LNCAP (cell line): ENCODE results near the gene SLC35G6.

Experiments
- TF ChIP-seq, protein P1 (sequence below): fragments of 450-650 bp; IDR thresholded peaks from 2 replicates; pipeline ENCODE4 v1.5.1; 2017; ENCODE audit warnings: mild to moderate bottlenecking

SLC35G6 gene

DNA sequence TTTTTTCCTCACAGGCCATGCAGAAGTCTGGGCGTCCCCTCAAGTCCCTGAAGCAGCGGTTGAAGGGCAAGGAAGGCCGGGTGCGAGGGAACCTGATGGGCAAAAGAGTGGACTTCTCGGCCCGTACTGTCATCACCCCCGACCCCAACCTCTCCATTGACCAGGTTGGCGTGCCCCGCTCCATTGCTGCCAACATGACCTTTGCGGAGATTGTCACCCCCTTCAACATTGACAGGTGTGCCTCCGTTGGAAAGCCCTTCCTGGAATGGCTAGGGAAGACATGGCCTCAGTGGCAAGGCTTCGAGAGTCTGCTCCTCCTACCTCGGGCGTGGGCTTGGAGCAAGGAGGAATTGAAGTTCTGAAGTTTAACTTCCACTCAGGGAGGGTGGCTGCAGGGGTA lies 16.4 kb downstream of the SLC35G6 start:
- TF ChIP-seq, protein P1, sequence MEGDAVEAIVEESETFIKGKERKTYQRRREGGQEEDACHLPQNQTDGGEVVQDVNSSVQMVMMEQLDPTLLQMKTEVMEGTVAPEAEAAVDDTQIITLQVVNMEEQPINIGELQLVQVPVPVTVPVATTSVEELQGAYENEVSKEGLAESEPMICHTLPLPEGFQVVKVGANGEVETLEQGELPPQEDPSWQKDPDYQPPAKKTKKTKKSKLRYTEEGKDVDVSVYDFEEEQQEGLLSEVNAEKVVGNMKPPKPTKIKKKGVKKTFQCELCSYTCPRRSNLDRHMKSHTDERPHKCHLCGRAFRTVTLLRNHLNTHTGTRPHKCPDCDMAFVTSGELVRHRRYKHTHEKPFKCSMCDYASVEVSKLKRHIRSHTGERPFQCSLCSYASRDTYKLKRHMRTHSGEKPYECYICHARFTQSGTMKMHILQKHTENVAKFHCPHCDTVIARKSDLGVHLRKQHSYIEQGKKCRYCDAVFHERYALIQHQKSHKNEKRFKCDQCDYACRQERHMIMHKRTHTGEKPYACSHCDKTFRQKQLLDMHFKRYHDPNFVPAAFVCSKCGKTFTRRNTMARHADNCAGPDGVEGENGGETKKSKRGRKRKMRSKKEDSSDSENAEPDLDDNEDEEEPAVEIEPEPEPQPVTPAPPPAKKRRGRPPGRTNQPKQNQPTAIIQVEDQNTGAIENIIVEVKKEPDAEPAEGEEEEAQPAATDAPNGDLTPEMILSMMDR, result no peak

DNA sequence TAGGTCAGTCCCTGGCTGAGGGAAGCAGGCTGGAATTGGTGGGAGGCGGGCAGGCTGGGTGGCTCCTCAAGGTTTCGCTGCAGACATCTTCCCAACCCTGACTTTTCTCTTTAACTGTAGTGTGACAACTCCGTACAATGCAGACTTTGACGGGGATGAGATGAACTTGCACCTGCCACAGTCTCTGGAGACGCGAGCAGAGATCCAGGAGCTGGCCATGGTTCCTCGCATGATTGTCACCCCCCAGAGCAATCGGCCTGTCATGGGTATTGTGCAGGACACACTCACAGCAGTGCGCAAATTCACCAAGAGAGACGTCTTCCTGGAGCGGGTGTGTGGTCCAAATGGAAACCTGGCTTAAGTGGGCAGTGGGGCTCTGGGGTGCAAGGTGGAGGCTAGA lies 17.9 kb downstream of the SLC35G6 start:
- TF ChIP-seq, protein P1, result no peak

DNA sequence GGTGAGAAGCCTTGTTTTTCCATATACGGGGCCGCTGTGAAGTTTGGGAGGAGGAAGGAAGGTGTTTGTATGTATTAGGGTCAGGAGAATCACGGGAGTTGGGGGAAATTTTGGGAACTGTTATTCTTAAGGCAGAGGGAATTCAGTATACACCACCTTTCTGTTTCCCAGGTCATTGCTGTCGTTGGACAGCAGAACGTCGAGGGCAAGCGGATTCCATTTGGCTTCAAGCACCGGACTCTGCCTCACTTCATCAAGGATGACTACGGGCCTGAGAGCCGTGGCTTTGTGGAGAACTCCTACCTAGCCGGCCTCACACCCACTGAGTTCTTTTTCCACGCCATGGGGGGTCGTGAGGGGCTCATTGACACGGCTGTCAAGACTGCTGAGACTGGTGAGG lies 20.5 kb downstream of the SLC35G6 start:
- TF ChIP-seq, protein P1, result no peak

DNA sequence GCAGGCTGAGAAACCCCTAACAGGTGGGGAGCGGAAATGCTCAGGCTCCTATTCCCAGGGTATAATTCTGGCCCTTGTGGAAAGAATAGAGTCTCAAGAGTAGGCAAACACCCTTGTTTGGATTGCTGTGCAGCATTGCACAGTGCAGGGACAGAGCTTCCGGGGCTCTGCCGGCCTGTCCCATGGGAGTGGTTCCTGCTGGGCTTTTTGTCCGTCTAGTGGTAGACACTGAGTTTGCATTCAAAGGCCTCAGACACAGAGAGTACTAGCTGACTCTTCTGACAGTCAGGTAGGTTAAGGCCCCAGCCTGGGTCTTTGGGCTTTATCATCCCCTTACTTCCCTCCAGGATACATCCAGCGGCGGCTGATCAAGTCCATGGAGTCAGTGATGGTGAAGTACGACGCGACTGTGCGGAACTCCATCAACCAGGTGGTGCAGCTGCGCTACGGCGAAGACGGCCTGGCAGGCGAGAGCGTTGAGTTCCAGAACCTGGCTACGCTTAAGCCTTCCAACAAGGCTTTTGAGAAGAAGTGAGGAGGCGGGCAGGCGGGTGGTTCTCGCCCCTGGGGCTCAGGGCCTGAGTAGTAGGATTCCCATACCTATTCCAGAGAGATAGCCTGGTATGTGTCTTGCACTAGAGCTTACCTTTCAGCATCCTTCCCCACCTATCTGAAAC lies 21.1 kb downstream of the SLC35G6 start:
- TF ChIP-seq, protein P1, result no peak

DNA sequence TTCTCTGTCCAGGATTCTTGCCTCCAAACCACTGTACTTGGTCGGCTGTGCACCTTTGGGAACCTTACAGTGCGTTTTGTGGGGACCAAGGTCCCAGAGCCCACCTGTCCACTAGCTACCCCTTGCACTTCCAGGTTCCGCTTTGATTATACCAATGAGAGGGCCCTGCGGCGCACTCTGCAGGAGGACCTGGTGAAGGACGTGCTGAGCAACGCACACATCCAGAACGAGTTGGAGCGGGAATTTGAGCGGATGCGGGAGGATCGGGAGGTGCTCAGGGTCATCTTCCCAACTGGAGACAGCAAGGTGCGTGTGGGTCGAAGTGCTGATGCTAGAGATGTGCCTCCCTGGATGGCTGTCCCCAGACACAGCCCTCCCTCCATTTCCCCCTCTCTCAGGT lies 21.7 kb downstream of the SLC35G6 start:
- TF ChIP-seq, protein P1, result no peak

DNA sequence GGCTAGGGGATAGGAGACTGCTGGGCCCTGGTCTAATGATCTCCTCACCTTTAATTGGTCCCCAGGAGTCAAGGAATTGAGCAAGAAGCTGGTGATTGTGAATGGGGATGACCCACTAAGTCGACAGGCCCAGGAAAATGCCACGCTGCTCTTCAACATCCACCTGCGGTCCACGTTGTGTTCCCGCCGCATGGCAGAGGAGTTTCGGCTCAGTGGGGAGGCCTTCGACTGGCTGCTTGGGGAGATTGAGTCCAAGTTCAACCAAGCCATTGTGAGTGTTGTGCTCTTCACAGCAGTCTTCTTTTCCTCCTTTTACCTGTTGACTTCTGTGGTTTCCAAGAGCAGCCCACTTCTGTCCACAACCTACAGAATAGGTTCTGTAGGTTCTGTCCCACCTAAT lies 22.3 kb downstream of the SLC35G6 start:
- TF ChIP-seq, protein P1, result no peak

DNA sequence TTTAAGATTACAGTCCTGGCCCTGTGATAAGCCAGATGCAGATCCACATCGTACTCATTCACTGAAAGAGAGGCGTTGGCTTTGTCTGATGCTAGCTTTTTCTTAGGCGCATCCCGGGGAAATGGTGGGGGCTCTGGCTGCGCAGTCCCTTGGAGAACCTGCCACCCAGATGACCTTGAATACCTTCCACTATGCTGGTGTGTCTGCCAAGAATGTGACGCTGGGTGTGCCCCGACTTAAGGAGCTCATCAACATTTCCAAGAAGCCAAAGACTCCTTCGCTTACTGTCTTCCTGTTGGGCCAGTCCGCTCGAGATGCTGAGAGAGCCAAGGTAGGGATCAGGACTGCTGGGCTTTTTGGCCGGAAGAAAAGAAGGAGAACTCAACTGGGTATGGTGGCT lies 26.9 kb downstream of the SLC35G6 start:
- TF ChIP-seq, protein P1, result no peak

DNA sequence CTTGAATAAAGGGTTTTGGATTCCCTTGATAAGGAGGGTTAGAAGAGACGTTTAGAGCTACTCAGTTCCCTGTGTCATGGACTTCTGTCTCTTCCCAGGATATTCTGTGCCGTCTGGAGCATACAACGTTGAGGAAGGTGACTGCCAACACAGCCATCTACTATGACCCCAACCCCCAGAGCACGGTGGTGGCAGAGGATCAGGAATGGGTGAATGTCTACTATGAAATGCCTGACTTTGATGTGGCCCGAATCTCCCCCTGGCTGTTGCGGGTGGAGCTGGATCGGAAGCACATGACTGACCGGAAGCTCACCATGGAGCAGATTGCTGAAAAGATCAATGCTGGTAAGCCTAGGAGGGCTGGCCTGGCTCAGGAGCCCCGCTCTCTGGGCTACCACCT lies 27.6 kb downstream of the SLC35G6 start:
- TF ChIP-seq, protein P1, result no peak
